ENCODE measurements around the gene JAZF1.

The JAZF1 gene

GRCh38 chr7:28165961-28166955, 14.3 kb downstream of the JAZF1 start:
- DNase-seq (ENCODE audit: low read depth in 1 of 2, low spot score in 1 of 2) = no peak

- DNase-seq (ENCODE audit: low read depth in 1 of 2, low spot score in 1 of 2) = no peak
Measured at GRCh38 chr7:28165261-28165660, 15.3 kb downstream of the JAZF1 start.

GRCh38 chr7:28163949-28164348, 16.6 kb downstream of the JAZF1 start:
- DNase-seq (ENCODE audit: low read depth in 1 of 2, low spot score in 1 of 2) = no peak

GRCh38 chr7:28161331-28161730, 19.3 kb downstream of the JAZF1 start:
- DNase-seq (ENCODE audit: low read depth in 1 of 2, low spot score in 1 of 2) = no peak

GRCh38 chr7:28160551-28160991, 20.0 kb downstream of the JAZF1 start:
- DNase-seq (ENCODE audit: low read depth in 1 of 2, low spot score in 1 of 2) = no peak

GRCh38 chr7:28157831-28158416, 22.7 kb downstream of the JAZF1 start:
- DNase-seq (ENCODE audit: low read depth in 1 of 2, low spot score in 1 of 2) = no peak

- no peak for DNase-seq (ENCODE audit: low read depth in 1 of 2, low spot score in 1 of 2)
Measured at GRCh38 chr7:28157076-28157745, 23.4 kb downstream of the JAZF1 start.

- no peak for DNase-seq (ENCODE audit: low read depth in 1 of 2, low spot score in 1 of 2)
Measured at GRCh38 chr7:28156401-28156800, 24.2 kb downstream of the JAZF1 start.

- DNase-seq (ENCODE audit: low read depth in 1 of 2, low spot score in 1 of 2) = no peak
Measured at GRCh38 chr7:28155964-28156363, 24.6 kb downstream of the JAZF1 start.

GRCh38 chr7:28155019-28155660, 25.5 kb downstream of the JAZF1 start:
- DNase-seq (ENCODE audit: low read depth in 1 of 2, low spot score in 1 of 2) = no peak

- DNase-seq (ENCODE audit: low read depth in 1 of 2, low spot score in 1 of 2) = no peak
Measured at GRCh38 chr7:28152594-28152993, 28.0 kb downstream of the JAZF1 start.

- DNase-seq (ENCODE audit: low read depth in 1 of 2, low spot score in 1 of 2) = no peak
Measured at GRCh38 chr7:28151965-28152364, 28.6 kb downstream of the JAZF1 start.

- no peak for DNase-seq (ENCODE audit: low read depth in 1 of 2, low spot score in 1 of 2)
Measured at GRCh38 chr7:28149291-28150101, 31.1 kb downstream of the JAZF1 start.

GRCh38 chr7:28145931-28146330, 34.7 kb downstream of the JAZF1 start:
- DNase-seq (ENCODE audit: low read depth in 1 of 2, low spot score in 1 of 2) = no peak

GRCh38 chr7:28145090-28145626, 35.4 kb downstream of the JAZF1 start:
- DNase-seq (ENCODE audit: low read depth in 1 of 2, low spot score in 1 of 2) = no peak

- DNase-seq (ENCODE audit: low read depth in 1 of 2, low spot score in 1 of 2) = no peak
Measured at GRCh38 chr7:28144266-28144665, 36.3 kb downstream of the JAZF1 start.

- DNase-seq (ENCODE audit: low read depth in 1 of 2, low spot score in 1 of 2) = no peak
Measured at GRCh38 chr7:28142650-28143049, 37.9 kb downstream of the JAZF1 start.

GRCh38 chr7:28140979-28141378, 39.6 kb downstream of the JAZF1 start:
- DNase-seq (ENCODE audit: low read depth in 1 of 2, low spot score in 1 of 2) = no peak

GRCh38 chr7:28138837-28139236, 41.8 kb downstream of the JAZF1 start:
- no peak for DNase-seq (ENCODE audit: low read depth in 1 of 2, low spot score in 1 of 2)

GRCh38 chr7:28137463-28137862, 43.1 kb downstream of the JAZF1 start:
- no peak for DNase-seq (ENCODE audit: low read depth in 1 of 2, low spot score in 1 of 2)
